Measurements from ENCODE around the gene MAP3K13. TPM values are rescaled to one million over a fixed set of nuclear protein-coding genes. Genes with fewer than 3 reads are reported as not detected.

The MAP3K13 gene
- total RNA-seq, 1 experiment from 2014 or later, result 9.1 TPM

DNA sequence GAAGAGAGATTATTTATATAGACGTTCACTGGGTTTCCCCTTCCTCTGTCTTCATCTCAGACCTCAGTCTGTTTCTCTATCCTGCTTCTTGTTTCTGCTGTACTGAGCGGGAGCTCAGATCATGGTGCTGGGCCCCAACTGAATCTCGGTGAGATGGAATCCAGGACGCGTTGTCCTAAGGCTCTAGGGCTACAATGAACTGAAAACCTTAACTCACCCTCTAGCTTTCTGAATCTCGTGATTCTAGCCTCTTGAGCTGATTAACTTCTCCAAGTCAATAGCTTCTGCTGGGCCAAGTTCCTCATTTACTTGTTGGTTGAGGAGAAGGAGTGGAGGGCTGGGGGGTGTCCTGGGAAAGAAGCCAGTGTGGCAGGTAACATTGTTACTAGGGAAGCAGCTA is 32.7 kb upstream of the MAP3K13 start (continued):
- TF ChIP-seq, protein P1, sequence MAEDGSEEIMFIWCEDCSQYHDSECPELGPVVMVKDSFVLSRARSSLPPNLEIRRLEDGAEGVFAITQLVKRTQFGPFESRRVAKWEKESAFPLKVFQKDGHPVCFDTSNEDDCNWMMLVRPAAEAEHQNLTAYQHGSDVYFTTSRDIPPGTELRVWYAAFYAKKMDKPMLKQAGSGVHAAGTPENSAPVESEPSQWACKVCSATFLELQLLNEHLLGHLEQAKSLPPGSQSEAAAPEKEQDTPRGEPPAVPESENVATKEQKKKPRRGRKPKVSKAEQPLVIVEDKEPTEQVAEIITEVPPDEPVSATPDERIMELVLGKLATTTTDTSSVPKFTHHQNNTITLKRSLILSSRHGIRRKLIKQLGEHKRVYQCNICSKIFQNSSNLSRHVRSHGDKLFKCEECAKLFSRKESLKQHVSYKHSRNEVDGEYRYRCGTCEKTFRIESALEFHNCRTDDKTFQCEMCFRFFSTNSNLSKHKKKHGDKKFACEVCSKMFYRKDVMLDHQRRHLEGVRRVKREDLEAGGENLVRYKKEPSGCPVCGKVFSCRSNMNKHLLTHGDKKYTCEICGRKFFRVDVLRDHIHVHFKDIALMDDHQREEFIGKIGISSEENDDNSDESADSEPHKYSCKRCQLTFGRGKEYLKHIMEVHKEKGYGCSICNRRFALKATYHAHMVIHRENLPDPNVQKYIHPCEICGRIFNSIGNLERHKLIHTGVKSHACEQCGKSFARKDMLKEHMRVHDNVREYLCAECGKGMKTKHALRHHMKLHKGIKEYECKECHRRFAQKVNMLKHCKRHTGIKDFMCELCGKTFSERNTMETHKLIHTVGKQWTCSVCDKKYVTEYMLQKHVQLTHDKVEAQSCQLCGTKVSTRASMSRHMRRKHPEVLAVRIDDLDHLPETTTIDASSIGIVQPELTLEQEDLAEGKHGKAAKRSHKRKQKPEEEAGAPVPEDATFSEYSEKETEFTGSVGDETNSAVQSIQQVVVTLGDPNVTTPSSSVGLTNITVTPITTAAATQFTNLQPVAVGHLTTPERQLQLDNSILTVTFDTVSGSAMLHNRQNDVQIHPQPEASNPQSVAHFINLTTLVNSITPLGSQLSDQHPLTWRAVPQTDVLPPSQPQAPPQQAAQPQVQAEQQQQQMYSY (CRISPR knock-in tag; IDR thresholded peaks at IDR 0.05), result no peak

DNA sequence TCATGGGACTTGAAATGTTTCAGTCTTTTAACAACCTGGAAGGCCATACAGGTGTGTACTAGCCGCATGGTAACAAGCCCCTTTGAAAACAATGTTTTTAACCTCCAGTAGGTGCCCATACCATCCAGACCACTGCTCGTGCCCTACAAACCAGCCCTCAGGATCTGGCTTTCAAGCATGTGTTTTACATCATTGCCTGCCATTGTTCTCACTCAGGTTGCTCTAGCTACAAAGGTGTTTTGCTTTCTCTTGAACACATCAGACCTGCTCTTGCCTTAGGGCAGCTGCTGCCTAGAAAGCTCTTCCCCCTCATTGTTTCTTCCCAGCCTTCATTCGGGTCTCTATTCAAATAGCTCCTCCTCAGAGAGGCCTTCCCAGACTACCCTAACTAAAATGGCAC is 32.3 kb upstream of the MAP3K13 start:
- H3K9me3 Mint-ChIP-seq, result no peaks in the 10 kb centered on the region
- ChIA-PET POLR2A (no interaction called here), CTCF (no interaction called here)
- H3K27ac Mint-ChIP-seq, result no peak overlapping the region
- H3K4me1 Mint-ChIP-seq, result no peaks in the 10 kb centered on the region
- no peaks in the 10 kb centered on the region for H3K36me3 Mint-ChIP-seq
- H3K27me3 Mint-ChIP-seq (ENCODE audit: low read depth), result peaks cover 27% of the 10 kb centered on the region
- DNase-seq (ENCODE audit: low spot score) (no peak), ATAC-seq (no peak)
- H3K4me3 Mint-ChIP-seq, result no peak overlapping the region
- TF ChIP-seq, protein P2, sequence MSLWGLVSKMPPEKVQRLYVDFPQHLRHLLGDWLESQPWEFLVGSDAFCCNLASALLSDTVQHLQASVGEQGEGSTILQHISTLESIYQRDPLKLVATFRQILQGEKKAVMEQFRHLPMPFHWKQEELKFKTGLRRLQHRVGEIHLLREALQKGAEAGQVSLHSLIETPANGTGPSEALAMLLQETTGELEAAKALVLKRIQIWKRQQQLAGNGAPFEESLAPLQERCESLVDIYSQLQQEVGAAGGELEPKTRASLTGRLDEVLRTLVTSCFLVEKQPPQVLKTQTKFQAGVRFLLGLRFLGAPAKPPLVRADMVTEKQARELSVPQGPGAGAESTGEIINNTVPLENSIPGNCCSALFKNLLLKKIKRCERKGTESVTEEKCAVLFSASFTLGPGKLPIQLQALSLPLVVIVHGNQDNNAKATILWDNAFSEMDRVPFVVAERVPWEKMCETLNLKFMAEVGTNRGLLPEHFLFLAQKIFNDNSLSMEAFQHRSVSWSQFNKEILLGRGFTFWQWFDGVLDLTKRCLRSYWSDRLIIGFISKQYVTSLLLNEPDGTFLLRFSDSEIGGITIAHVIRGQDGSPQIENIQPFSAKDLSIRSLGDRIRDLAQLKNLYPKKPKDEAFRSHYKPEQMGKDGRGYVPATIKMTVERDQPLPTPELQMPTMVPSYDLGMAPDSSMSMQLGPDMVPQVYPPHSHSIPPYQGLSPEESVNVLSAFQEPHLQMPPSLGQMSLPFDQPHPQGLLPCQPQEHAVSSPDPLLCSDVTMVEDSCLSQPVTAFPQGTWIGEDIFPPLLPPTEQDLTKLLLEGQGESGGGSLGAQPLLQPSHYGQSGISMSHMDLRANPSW (CRISPR knock-in tag; conservative IDR thresholded peaks at IDR 0.05; ENCODE audit: low read depth), result no peak
- TF ChIP-seq, protein P3, sequence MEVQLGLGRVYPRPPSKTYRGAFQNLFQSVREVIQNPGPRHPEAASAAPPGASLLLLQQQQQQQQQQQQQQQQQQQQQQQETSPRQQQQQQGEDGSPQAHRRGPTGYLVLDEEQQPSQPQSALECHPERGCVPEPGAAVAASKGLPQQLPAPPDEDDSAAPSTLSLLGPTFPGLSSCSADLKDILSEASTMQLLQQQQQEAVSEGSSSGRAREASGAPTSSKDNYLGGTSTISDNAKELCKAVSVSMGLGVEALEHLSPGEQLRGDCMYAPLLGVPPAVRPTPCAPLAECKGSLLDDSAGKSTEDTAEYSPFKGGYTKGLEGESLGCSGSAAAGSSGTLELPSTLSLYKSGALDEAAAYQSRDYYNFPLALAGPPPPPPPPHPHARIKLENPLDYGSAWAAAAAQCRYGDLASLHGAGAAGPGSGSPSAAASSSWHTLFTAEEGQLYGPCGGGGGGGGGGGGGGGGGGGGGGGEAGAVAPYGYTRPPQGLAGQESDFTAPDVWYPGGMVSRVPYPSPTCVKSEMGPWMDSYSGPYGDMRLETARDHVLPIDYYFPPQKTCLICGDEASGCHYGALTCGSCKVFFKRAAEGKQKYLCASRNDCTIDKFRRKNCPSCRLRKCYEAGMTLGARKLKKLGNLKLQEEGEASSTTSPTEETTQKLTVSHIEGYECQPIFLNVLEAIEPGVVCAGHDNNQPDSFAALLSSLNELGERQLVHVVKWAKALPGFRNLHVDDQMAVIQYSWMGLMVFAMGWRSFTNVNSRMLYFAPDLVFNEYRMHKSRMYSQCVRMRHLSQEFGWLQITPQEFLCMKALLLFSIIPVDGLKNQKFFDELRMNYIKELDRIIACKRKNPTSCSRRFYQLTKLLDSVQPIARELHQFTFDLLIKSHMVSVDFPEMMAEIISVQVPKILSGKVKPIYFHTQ (CRISPR knock-in tag; IDR thresholded peaks at IDR 0.05), result no peak

DNA sequence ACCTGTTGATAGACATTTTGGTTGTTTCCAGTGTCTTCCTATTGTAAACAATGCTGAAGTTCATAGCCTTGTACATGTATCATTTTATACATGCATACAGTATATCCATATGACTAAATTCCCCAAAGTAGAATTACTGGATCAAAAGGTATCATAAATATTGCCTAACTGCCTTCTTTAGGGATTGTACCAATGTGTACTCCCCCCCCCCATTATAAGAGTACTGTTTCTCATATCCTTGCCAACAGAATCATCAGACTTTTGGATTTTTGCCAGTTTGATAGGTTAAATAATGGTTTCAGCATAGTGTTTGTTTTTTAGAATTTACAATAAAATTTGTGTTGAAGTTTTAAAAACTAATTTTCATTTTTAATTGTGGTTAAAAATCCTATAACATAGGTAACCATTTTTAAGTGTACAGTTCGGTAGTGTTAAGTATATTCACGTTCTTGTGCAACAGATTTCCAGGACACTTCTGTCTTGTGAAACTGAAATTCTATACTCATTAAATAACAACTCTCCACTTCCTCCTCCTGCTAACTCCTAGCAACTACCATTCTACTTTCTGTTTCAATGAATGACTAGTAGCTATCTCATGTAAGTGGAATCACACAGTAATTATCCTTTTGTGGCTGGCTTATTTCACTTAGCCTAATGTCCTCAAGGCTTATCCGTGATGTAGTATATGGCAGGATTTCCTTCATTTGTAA is 30.8 kb upstream of the MAP3K13 start:
- Mint-ChIP-seq H3K4me3 (no peak overlapping the region), H3K36me3 (no peaks in the 10 kb centered on the region), H3K9me3 (no peaks in the 10 kb centered on the region), H3K4me1 (no peaks in the 10 kb centered on the region), H3K27ac (no peak overlapping the region), H3K27me3 (ENCODE audit: low read depth) (peaks cover 19% of the 10 kb centered on the region)
- ATAC-seq, result no peak
- ChIA-PET POLR2A (no interaction called here), CTCF (no interaction called here)
- no peak for DNase-seq (ENCODE audit: low spot score)
- no peak for TF ChIP-seq ATF1 (CRISPR knock-in tag; IDR thresholded peaks at IDR 0.05)
- no peak for TF ChIP-seq ZNF138 (CRISPR knock-in tag; conservative IDR thresholded peaks at IDR 0.05)
- TF ChIP-seq NFYB (CRISPR knock-in tag; conservative IDR thresholded peaks at IDR 0.05; ENCODE audit: low read depth), result no peak
- TF ChIP-seq TCF7 (CRISPR knock-in tag; IDR thresholded peaks at IDR 0.05; ENCODE audit: low read depth), result no peak
- TF ChIP-seq ZNF416 (CRISPR knock-in tag; IDR thresholded peaks at IDR 0.05), result no peak
- TF ChIP-seq CREB1 (CRISPR knock-in tag; IDR thresholded peaks at IDR 0.05), result no peak
- no peak for TF ChIP-seq EMX1 (CRISPR knock-in tag; IDR thresholded peaks at IDR 0.05)
- TF ChIP-seq, protein P4, sequence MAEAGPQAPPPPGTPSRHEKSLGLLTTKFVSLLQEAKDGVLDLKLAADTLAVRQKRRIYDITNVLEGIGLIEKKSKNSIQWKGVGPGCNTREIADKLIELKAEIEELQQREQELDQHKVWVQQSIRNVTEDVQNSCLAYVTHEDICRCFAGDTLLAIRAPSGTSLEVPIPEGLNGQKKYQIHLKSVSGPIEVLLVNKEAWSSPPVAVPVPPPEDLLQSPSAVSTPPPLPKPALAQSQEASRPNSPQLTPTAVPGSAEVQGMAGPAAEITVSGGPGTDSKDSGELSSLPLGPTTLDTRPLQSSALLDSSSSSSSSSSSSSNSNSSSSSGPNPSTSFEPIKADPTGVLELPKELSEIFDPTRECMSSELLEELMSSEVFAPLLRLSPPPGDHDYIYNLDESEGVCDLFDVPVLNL (CRISPR knock-in tag; IDR thresholded peaks at IDR 0.05; ENCODE audit: borderline replicate concordance, low read depth), result no peak
- TF ChIP-seq, protein P5, sequence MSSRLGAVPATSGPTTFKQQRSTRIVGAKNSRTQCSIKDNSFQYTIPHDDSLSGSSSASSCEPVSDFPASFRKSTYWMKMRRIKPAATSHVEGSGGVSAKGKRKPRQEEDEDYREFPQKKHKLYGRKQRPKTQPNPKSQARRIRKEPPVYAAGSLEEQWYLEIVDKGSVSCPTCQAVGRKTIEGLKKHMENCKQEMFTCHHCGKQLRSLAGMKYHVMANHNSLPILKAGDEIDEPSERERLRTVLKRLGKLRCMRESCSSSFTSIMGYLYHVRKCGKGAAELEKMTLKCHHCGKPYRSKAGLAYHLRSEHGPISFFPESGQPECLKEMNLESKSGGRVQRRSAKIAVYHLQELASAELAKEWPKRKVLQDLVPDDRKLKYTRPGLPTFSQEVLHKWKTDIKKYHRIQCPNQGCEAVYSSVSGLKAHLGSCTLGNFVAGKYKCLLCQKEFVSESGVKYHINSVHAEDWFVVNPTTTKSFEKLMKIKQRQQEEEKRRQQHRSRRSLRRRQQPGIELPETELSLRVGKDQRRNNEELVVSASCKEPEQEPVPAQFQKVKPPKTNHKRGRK (CRISPR knock-in tag; IDR thresholded peaks at IDR 0.05; ENCODE audit: borderline replicate concordance), result no peak
- TF ChIP-seq, protein P6, sequence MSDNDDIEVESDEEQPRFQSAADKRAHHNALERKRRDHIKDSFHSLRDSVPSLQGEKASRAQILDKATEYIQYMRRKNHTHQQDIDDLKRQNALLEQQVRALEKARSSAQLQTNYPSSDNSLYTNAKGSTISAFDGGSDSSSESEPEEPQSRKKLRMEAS (CRISPR knock-in tag; IDR thresholded peaks at IDR 0.05), result no peak
- TF ChIP-seq, protein P7, sequence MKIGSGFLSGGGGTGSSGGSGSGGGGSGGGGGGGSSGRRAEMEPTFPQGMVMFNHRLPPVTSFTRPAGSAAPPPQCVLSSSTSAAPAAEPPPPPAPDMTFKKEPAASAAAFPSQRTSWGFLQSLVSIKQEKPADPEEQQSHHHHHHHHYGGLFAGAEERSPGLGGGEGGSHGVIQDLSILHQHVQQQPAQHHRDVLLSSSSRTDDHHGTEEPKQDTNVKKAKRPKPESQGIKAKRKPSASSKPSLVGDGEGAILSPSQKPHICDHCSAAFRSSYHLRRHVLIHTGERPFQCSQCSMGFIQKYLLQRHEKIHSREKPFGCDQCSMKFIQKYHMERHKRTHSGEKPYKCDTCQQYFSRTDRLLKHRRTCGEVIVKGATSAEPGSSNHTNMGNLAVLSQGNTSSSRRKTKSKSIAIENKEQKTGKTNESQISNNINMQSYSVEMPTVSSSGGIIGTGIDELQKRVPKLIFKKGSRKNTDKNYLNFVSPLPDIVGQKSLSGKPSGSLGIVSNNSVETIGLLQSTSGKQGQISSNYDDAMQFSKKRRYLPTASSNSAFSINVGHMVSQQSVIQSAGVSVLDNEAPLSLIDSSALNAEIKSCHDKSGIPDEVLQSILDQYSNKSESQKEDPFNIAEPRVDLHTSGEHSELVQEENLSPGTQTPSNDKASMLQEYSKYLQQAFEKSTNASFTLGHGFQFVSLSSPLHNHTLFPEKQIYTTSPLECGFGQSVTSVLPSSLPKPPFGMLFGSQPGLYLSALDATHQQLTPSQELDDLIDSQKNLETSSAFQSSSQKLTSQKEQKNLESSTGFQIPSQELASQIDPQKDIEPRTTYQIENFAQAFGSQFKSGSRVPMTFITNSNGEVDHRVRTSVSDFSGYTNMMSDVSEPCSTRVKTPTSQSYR (CRISPR knock-in tag; IDR thresholded peaks at IDR 0.05), result no peak
- TF ChIP-seq, protein P8, sequence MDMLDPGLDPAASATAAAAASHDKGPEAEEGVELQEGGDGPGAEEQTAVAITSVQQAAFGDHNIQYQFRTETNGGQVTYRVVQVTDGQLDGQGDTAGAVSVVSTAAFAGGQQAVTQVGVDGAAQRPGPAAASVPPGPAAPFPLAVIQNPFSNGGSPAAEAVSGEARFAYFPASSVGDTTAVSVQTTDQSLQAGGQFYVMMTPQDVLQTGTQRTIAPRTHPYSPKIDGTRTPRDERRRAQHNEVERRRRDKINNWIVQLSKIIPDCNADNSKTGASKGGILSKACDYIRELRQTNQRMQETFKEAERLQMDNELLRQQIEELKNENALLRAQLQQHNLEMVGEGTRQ (CRISPR knock-in tag; IDR thresholded peaks at IDR 0.05), result no peak
- TF ChIP-seq GTF2I (CRISPR knock-in tag; conservative IDR thresholded peaks at IDR 0.05), result no peak

All from WTC11 (cell line).